Spleen (tissue), 7 donors: Measurements from ENCODE around the gene PITPNB.

Source experiments
- CTCF ChIP-seq, 11 experiments: fragments of 200-600 bp in 7 of 11; fragments of 450-650 bp in 4 of 11; sonication (generic) in 4 of 11; IDR thresholded peaks in 8 of 11; conservative IDR thresholded peaks in 3 of 11; 1 replicate in 7 of 11; 2 replicates in 4 of 11; pipeline versions ENCODE4 v1.4.0 to v1.8.0; 2016 to 2021; ENCODE audit warnings: antibody characterized with exemption in 11 of 11, inconsistent platforms in 4 of 11, mild to moderate bottlenecking in 1 of 11
- POLR2AphosphoS5 ChIP-seq, 3 donors: sonication (generic); formaldehyde crosslinking; IDR thresholded peaks; one replicate each; pipeline ENCODE4 v1.5.1; 2017; ENCODE audit warnings: antibody characterized with exemption in 3 of 3
- donor health status: DM: no; HTN: no; CAD: no; lungs with moderate emphysema.
- donor health status: DM: no; HTN: no; CAD: no.
- donor health status: DM: no; HTN: no; CAD: no.

- TF ChIP-seq CTCF (IDR thresholded peaks at IDR 0.05 in 8 of 11, conservative IDR thresholded peaks at IDR 0.05 in 3 of 11) = no peak
- TF ChIP-seq POLR2AphosphoS5 (IDR thresholded peaks at IDR 0.05) = no peak
Observed at GRCh38 chr22:27815826-27816530, 103.1 kb downstream of the PITPNB start.
